Breast epithelium (tissue), 3 donors: ENCODE results near the gene ACTN2.

Experiments
- CTCF ChIP-seq, 3 donors: fragments of 450-650 bp; IDR thresholded peaks; one replicate each; pipeline ENCODE4 v1.5.1; 2016 to 2017; ENCODE audit warnings: antibody characterized with exemption in 3 of 3, mild to moderate bottlenecking in 3 of 3, moderate library complexity in 3 of 3
- POLR2A ChIP-seq: fragments of 450-650 bp; IDR thresholded peaks from one replicate; pipeline ENCODE4 v1.6.1; 2016; ENCODE audit warnings: antibody characterized with exemption, mild to moderate bottlenecking, moderate library complexity
- POLR2AphosphoS5 ChIP-seq, 3 donors: sonication (generic); formaldehyde crosslinking; IDR thresholded peaks; one replicate each; pipeline ENCODE4 v1.6.1; 2017; ENCODE audit warnings: antibody characterized with exemption in 3 of 3

GRCh38 chr1:236773919-236774318, 87.6 kb downstream of the ACTN2 start:
- no peak for TF ChIP-seq CTCF (IDR thresholded peaks at IDR 0.05)
- TF ChIP-seq POLR2A: no peak
- TF ChIP-seq POLR2AphosphoS5 (IDR thresholded peaks at IDR 0.05): no peak
